HL-60 (cell line): ENCODE data around the gene OR5H15.

Source experiments
- CTCF ChIP-seq: IDR thresholded peaks from one replicate; pipeline ENCODE4 v1.5.1; 2011; ENCODE audit warnings: low read length, control low read depth, inconsistent platforms; ENCODE audit not compliant: insufficient read depth
- GABPA ChIP-seq: IDR thresholded peaks from 2 replicates; pipeline ENCODE4 v1.6.1; 2012; ENCODE audit warnings: low read depth
- POLR2AphosphoS5 ChIP-seq: IDR thresholded peaks from 2 replicates; pipeline ENCODE4 v1.6.1; 2012; ENCODE audit warnings: low read depth
- REST ChIP-seq: IDR thresholded peaks from 2 replicates; pipeline ENCODE4 v1.6.1; 2012; ENCODE audit warnings: low read depth; ENCODE audit not compliant: insufficient replicate concordance

DNA sequence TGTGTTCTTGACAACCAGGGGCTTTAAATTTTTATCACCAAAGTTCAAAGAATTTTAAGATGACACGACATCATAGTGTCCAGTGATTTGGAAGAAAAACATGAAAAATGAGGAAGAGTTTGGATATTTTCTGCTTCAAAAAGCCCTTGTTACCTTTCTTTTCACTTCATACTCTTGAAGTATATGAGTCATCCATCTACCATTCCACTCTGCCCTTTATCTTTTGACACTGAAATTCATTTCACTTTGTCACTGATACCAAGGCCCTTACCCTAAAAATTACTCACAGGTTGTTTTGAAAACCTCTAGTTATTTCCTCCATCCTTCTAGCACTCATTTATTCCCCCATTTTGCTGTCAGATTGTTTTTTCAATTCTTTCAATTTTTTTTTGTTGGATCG, 42.7 kb downstream of the OR5H15 start:
- no peak for TF ChIP-seq CTCF
- TF ChIP-seq POLR2AphosphoS5: no peak
- TF ChIP-seq REST: no peak
- TF ChIP-seq GABPA: no peak
